IMR-90 (cell line): ENCODE data around the gene SVIL. TPM values are rescaled to one million over a fixed set of nuclear protein-coding genes. Genes with fewer than 3 reads are reported as not detected.

Experiments
- ATAC-seq: fragments of 200-7000 bp; cut with Tn5 transposase; 2 replicates; pipeline ENCODE4 v1.9.1; 2020; ENCODE audit warnings: low read depth, mild to moderate bottlenecking, moderate library complexity
- BruUV-seq: library from RNA; stranded (reverse); fragments of 400-500 nt; replicated peaks from 2 replicates; lab custom pipeline; 2021; lab: Mats Ljungman, UMichigan
- CTCF ChIA-PET: fragments of 300-600 bp; formaldehyde crosslinking; extraction: SDS; loops from one replicate; lab custom pipeline; 2021; ENCODE audit warnings: antibody characterized with exemption; lab: Yijun Ruan, JAX
- POLR2A ChIA-PET: fragments of 300-600 bp; sonication (Branson Sonifier 250); formaldehyde crosslinking; loops from one replicate; lab custom pipeline; 2022; ENCODE audit warnings: antibody characterized with exemption; ENCODE audit not compliant: unreplicated experiment; lab: Charles Lee
- DNase-seq: peaks from one replicate; pipeline ENCODE4 v3.0.0; 2013
- H2AFZ ChIP-seq: replicated peaks from 2 replicates; pipeline ENCODE3; 2013; ENCODE audit warnings: low read length, mild to moderate bottlenecking; ENCODE audit not compliant: poor library complexity
- H2AK5ac ChIP-seq: 2 replicates; pipeline ENCODE4 v1.6.1; 2013; ENCODE audit warnings: low read depth, low read length, inconsistent platforms
- H2AK9ac ChIP-seq: replicated peaks from 2 replicates; pipeline ENCODE3; 2013; ENCODE audit warnings: mild to moderate bottlenecking, low read depth, low read length, moderate library complexity; ENCODE audit not compliant: poor library complexity
- H2BK120ac ChIP-seq: 2 replicates; pipeline ENCODE4 v1.6.1; 2013; ENCODE audit warnings: low read depth, low read length, inconsistent platforms
- H2BK15ac ChIP-seq: 3 replicates; pipeline ENCODE4 v1.6.1; 2013; ENCODE audit warnings: low read depth, low read length, inconsistent platforms
- H2BK20ac ChIP-seq: 2 replicates; pipeline ENCODE4 v1.6.1; 2013; ENCODE audit warnings: low read depth, mild to moderate bottlenecking, inconsistent platforms, low read length, moderate library complexity
- H2BK5ac ChIP-seq: 2 replicates; pipeline ENCODE4 v1.6.1; 2013; ENCODE audit warnings: mild to moderate bottlenecking, low read depth, low read length, inconsistent platforms; ENCODE audit not compliant: poor library complexity, severe bottlenecking
- H3K14ac ChIP-seq: replicated peaks from 2 replicates; pipeline ENCODE4 v1.6.1; 2013; ENCODE audit warnings: low read depth, low read length, inconsistent platforms
- H3K18ac ChIP-seq: 2 replicates; pipeline ENCODE4 v1.6.1; 2013; ENCODE audit warnings: low read depth, low read length, control low read depth
- H3K23ac ChIP-seq: 2 replicates; pipeline ENCODE4 v1.6.1; 2013; ENCODE audit warnings: low read depth, low read length, inconsistent platforms
- H3K27ac ChIP-seq: 2 replicates; pipeline ENCODE4 v1.5.1; 2013; ENCODE audit warnings: mild to moderate bottlenecking, control low read depth, low read length; ENCODE audit not compliant: insufficient read depth
- H3K27me3 ChIP-seq: 2 replicates; pipeline ENCODE4 v1.6.1; 2013; ENCODE audit warnings: low read length; ENCODE audit not compliant: control insufficient read depth, insufficient read depth
- H3K36me3 ChIP-seq: 2 replicates; pipeline ENCODE4 v1.6.1; 2013; ENCODE audit warnings: low read length, mixed read lengths; ENCODE audit not compliant: control insufficient read depth, insufficient read depth
- H3K4ac ChIP-seq: 2 replicates; pipeline ENCODE4 v1.6.1; 2013; ENCODE audit warnings: low read depth, low read length, inconsistent platforms
- H3K4me1 ChIP-seq: 2 replicates; pipeline ENCODE4 v1.6.1; 2013; ENCODE audit warnings: low read length, mixed read lengths; ENCODE audit not compliant: control insufficient read depth, insufficient read depth
- H3K4me2 ChIP-seq: 2 replicates; pipeline ENCODE4 v1.6.1; 2013; ENCODE audit warnings: low read depth, mild to moderate bottlenecking, control low read depth, low read length, moderate library complexity
- H3K4me3 ChIP-seq: 2 replicates; pipeline ENCODE4 v1.5.1; 2013; ENCODE audit warnings: low read depth, mild to moderate bottlenecking, control low read depth, low read length, moderate library complexity; ENCODE audit not compliant: insufficient read depth
- H3K56ac ChIP-seq: 2 replicates; pipeline ENCODE4 v1.6.1; 2013; ENCODE audit warnings: low read length, inconsistent platforms; ENCODE audit not compliant: insufficient read depth; ENCODE audit errors: extremely low read depth
- H3K79me1 ChIP-seq, 2 experiments: 2 replicates each; pipeline ENCODE4 v1.6.1; 2013; ENCODE audit warnings: low read length in 2 of 2, inconsistent platforms in 1 of 2, low read depth in 1 of 2
- H3K9ac ChIP-seq: 2 replicates; pipeline ENCODE4 v1.6.1; 2013; ENCODE audit warnings: low read depth, low read length, control low read depth
- H3K9me1 ChIP-seq: 2 replicates; pipeline ENCODE4 v1.6.1; 2013; ENCODE audit warnings: low read length, inconsistent platforms; ENCODE audit not compliant: insufficient read depth
- H3K9me3 ChIP-seq: 2 replicates; pipeline ENCODE4 v1.6.1; 2013; ENCODE audit warnings: low read length; ENCODE audit not compliant: control insufficient read depth, insufficient read depth
- H4K20me1 ChIP-seq: 2 replicates; pipeline ENCODE4 v1.6.1; 2013; ENCODE audit warnings: low read length, inconsistent platforms; ENCODE audit not compliant: insufficient read depth
- H4K5ac ChIP-seq: 2 replicates; pipeline ENCODE4 v1.6.1; 2013; ENCODE audit warnings: mild to moderate bottlenecking, low read depth, low read length, control low read depth
- H4K8ac ChIP-seq, 2 experiments: 2 replicates each; pipeline ENCODE4 v1.6.1; 2013; ENCODE audit warnings: low read depth in 2 of 2, low read length in 2 of 2, control low read depth in 1 of 2, inconsistent platforms in 1 of 2
- H4K91ac ChIP-seq: 2 replicates; pipeline ENCODE4 v1.6.1; 2013; ENCODE audit warnings: low read depth, low read length, inconsistent platforms; ENCODE audit not compliant: insufficient read depth
- BHLHE40 ChIP-seq: fragments of 150-350 bp; IDR thresholded peaks from 2 replicates; pipeline ENCODE4 v1.6.1; 2016; ENCODE audit warnings: mild to moderate bottlenecking, low read depth, low read length
- MXI1 ChIP-seq: IDR thresholded peaks from 2 replicates; pipeline ENCODE4 v1.6.1; 2012; ENCODE audit warnings: low read depth, mild to moderate bottlenecking, low read length, moderate library complexity, borderline replicate concordance
- POLR2A ChIP-seq: IDR thresholded peaks from 2 replicates; pipeline ENCODE4 v1.6.1; 2012; ENCODE audit warnings: mild to moderate bottlenecking, low read depth, low read length
- SMC3 ChIP-seq: fragments of 150-350 bp; IDR thresholded peaks from 2 replicates; pipeline ENCODE4 v1.6.1; 2016; ENCODE audit warnings: low read depth, mild to moderate bottlenecking, antibody characterized with exemption, low read length, moderate library complexity
- WGBS, 2 experiments: methylation state at CpG; one replicate each; pipeline versions ENCODE4 v1.1.5 to v1.1.7; 2013; ENCODE audit warnings: missing lambda C conversion rate in 2 of 2; ENCODE audit not compliant: insufficient read length in 1 of 2; ENCODE audit errors: extremely low coverage in 2 of 2; 5-methylcytosine and 5-hydroxymethylcytosine counted together
- dilution Hi-C: fragments of 300-500 bp; cut with HindIII; formaldehyde crosslinking; loops from one replicate; pipeline ENCODE4 v1.14.3; 2018; ENCODE audit warnings: low sequenced_read_pairs; ENCODE audit not compliant: unreplicated experiment
- in situ Hi-C: fragments of 300-500 bp; cut with MboI; formaldehyde crosslinking; loops from 3 replicates; pipeline ENCODE4 v1.14.3; 2019; ENCODE audit warnings: low sequenced_read_pairs, inconsistent platforms, mixed read lengths
- intact Hi-C: fragments of 100-400 bp; cut with micrococcal nuclease; formaldehyde crosslinking; loops from 2 replicates; pipeline ENCODE4 v1.10.0; 2022
- polyA plus RNA-seq, 3 experiments: library from polyadenylated mRNA; depleted of rRNA; stranded (reverse); fragments of >200 nt; gene quantifications; 2 replicates each; pipeline ENCODE4 v1.2.3, GENCODE V29; 2012; ENCODE audit warnings: low replicate concordance in 1 of 3
- total RNA-seq: library from RNA; depleted of rRNA; stranded (reverse); fragments of >200 nt; gene quantifications from 2 replicates; pipeline ENCODE4 v1.2.3, GENCODE V29; 2012
- TF ChIP-seq, protein P1 (sequence below): fragments of 150-350 bp; IDR thresholded peaks from 2 replicates; pipeline ENCODE4 v1.6.1; 2016; ENCODE audit warnings: low read depth, mild to moderate bottlenecking, low read length, moderate library complexity, borderline replicate concordance

The SVIL gene
- total and polyA plus RNA-seq, 2 of the 4 experiments (the other 2 are of a cell fraction): 11.5 to 11.6 TPM

- H3K4me1 ChIP-seq: peaks cover 9% of the 10 kb centered on the region
- no peak overlapping the region for H3K56ac ChIP-seq
- no peaks in the 10 kb centered on the region for H3K27me3 ChIP-seq
- H2AFZ ChIP-seq: no peak overlapping the region
- peaks cover under 1% of the 10 kb centered on the region; the same call in 1 of the 2 replicates for H3K36me3 ChIP-seq
- H3K9ac ChIP-seq: no peak overlapping the region
- dilution Hi-C loops (no loop called here), in situ Hi-C loops (no loop called here), intact Hi-C loops (no loop called here)
- H3K4ac ChIP-seq: no peak overlapping the region
- H2BK20ac ChIP-seq: no peak overlapping the region
- no peak overlapping the region for H2BK120ac ChIP-seq
- ChIA-PET CTCF (no interaction called here), POLR2A (no interaction called here)
- H2BK5ac ChIP-seq: no peak overlapping the region
- no peak overlapping the region for H4K91ac ChIP-seq
- H2AK5ac ChIP-seq: no peak overlapping the region
- no peak overlapping the region for H3K27ac ChIP-seq
- H3K23ac ChIP-seq: no peak overlapping the region
- no peak overlapping the region for H4K8ac ChIP-seq
- H2BK15ac ChIP-seq: no peak overlapping the region
- TF ChIP-seq POLR2A (no peak), BHLHE40 (no peak), MXI1 (no peak), SMC3 (no peak)
- TF ChIP-seq, protein P1, sequence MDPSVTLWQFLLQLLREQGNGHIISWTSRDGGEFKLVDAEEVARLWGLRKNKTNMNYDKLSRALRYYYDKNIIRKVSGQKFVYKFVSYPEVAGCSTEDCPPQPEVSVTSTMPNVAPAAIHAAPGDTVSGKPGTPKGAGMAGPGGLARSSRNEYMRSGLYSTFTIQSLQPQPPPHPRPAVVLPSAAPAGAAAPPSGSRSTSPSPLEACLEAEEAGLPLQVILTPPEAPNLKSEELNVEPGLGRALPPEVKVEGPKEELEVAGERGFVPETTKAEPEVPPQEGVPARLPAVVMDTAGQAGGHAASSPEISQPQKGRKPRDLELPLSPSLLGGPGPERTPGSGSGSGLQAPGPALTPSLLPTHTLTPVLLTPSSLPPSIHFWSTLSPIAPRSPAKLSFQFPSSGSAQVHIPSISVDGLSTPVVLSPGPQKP: no peak
- no peak overlapping the region for H2AK9ac ChIP-seq
- H3K9me3 ChIP-seq: no peaks in the 10 kb centered on the region
- no peak overlapping the region for H3K14ac ChIP-seq
- peaks cover 9 to 46% of the 10 kb centered on the region in 2 experiments; a peak in 3 of 4 replicates for H3K79me1 ChIP-seq
- peaks cover 10% of the 10 kb centered on the region for H3K9me1 ChIP-seq
- no peak for ATAC-seq
- WGBS, 2 experiments: no CpG with 5 or more reads among the region's 3 CpGs
- no TSS peak for BruUV-seq
- no peak for DNase-seq
- H3K4me2 ChIP-seq: no peak overlapping the region
- H4K20me1 ChIP-seq: peaks cover 27% of the 10 kb centered on the region
- no peak overlapping the region for H3K4me3 ChIP-seq
- H4K5ac ChIP-seq: no peak overlapping the region
- H3K18ac ChIP-seq: no peak overlapping the region
Observed at GRCh38 chr10:29603223-29603896, 31.4 kb downstream of the SVIL start.
